ENCODE measurements around the gene UBL3.

- TF ChIP-seq POLR2A (IDR thresholded peaks at IDR 0.05) (no peak), CTCF (IDR thresholded peaks at IDR 0.05 in 8 of 11, conservative IDR thresholded peaks at IDR 0.05 in 3 of 11) (no peak), POLR2AphosphoS5 (IDR thresholded peaks at IDR 0.05) (no peak)
These were observed 47.2 kb downstream of the UBL3 start for GRCh38 chr13:29803221-29803620.
